K562 (cell line): ENCODE results near the gene INO80E. TPM values are rescaled to one million over a fixed set of nuclear protein-coding genes. Genes with fewer than 3 reads are reported as not detected.

ENCODE experiments used
- BCLAF1 ChIP-seq, 2 experiments: fragments of 450-650 bp in 1 of 2; IDR thresholded peaks; 2 replicates each; pipeline ENCODE4 v1.6.1; 2011 to 2017; ENCODE audit warnings: low read depth in 2 of 2, antibody characterized with exemption in 1 of 2, borderline replicate concordance in 1 of 2, low read length in 1 of 2, mild to moderate bottlenecking in 1 of 2, mixed read lengths in 1 of 2; ENCODE audit not compliant: control insufficient read depth in 1 of 2
- CLOCK ChIP-seq: fragments of 250-450 bp; sonication (Bioruptor Pico); IDR thresholded peaks from 2 replicates; pipeline ENCODE4 v1.4.0; 2020; ENCODE audit warnings: mild to moderate bottlenecking, moderate library complexity, borderline replicate concordance
- ELF1 ChIP-seq: fragments of 200-800 bp; sonication (Bioruptor generic); IDR thresholded peaks from 2 replicates; pipeline ENCODE4 v1.6.1; 2016; ENCODE audit warnings: missing genetic modification characterization, missing compliant biosample characterization
- FUS ChIP-seq: fragments of 200-400 bp; formaldehyde crosslinking; optimal IDR thresholded peaks from 2 replicates; pipeline ENCODE3; 2017; ENCODE audit warnings: low read depth, low read length
- PREB ChIP-seq: sonication (generic); formaldehyde crosslinking; IDR thresholded peaks from 2 replicates; pipeline ENCODE4 v1.8.1; 2023; ENCODE audit warnings: mild to moderate bottlenecking, missing genetic modification reagents
- SAP30 ChIP-seq: fragments of 200-600 bp; sonication (generic); IDR thresholded peaks from 2 replicates; pipeline ENCODE4 v1.6.1; 2012; ENCODE audit warnings: borderline replicate concordance, low read depth, mild to moderate bottlenecking, moderate library complexity, low read length, control low read depth, inconsistent platforms; ENCODE audit not compliant: insufficient read depth, poor library complexity, severe bottlenecking
- SMARCB1 ChIP-seq: IDR thresholded peaks from 2 replicates; pipeline ENCODE4 v1.6.1; 2011; ENCODE audit warnings: improper control_type of control experiment, low read depth; ENCODE audit not compliant: insufficient read length
- VEZF1 ChIP-seq: fragments of 200-800 bp; sonication (Bioruptor generic); IDR thresholded peaks from 2 replicates; pipeline ENCODE4 v1.6.1; 2017; ENCODE audit warnings: missing genetic modification characterization, missing compliant biosample characterization
- ZFP91 ChIP-seq: sonication (generic); formaldehyde crosslinking; IDR thresholded peaks from 2 replicates; pipeline ENCODE4 v1.8.0; 2022; ENCODE audit warnings: mild to moderate bottlenecking, missing genetic modification reagents
- ZNF512 ChIP-seq: IDR thresholded peaks from 2 replicates; pipeline ENCODE4 v1.6.1; 2016; ENCODE audit warnings: missing genetic modification characterization, missing compliant biosample characterization
- ZNF561 ChIP-seq: fragments of 450-650 bp; formaldehyde crosslinking; conservative IDR thresholded peaks from 2 replicates; pipeline ENCODE4 v1.4.0; 2020; ENCODE audit warnings: mild to moderate bottlenecking, moderate library complexity
- ZNF699 ChIP-seq: fragments of 250-450 bp; sonication (Bioruptor Pico); IDR thresholded peaks from 2 replicates; pipeline ENCODE4 v1.8.0; 2021; ENCODE audit warnings: mild to moderate bottlenecking, moderate library complexity; ENCODE audit not compliant: insufficient replicate concordance
- ZNF707 ChIP-seq: fragments of 250-450 bp; sonication (Bioruptor Pico); conservative IDR thresholded peaks from 2 replicates; pipeline ENCODE4 v1.8.0; 2022; ENCODE audit warnings: inconsistent platforms, mild to moderate bottlenecking, moderate library complexity
- polyA plus RNA-seq, 8 experiments: library from polyadenylated mRNA; depleted of rRNA in 4 of 8; stranded (reverse) in 5 of 8; unstranded in 3 of 8; fragments of >200 nt; fragmentation: Nextera tagmentation in 2 of 8; fragmentation: Illumina TruSeq in 1 of 8; extraction: Ambion mirVana in 2 of 8; extraction: Trizol in 1 of 8; gene quantifications; 2 replicates each; pipeline versions ENCODE4 v1.2.1 to v1.2.3, GENCODE V29; 2011 to 2014; ENCODE audit warnings: inconsistent platforms in 1 of 8, missing spikeins in 1 of 8
- total RNA-seq, 7 experiments: library from RNA; depleted of rRNA in 6 of 7; stranded (reverse); fragments of >200 nt in 6 of 7; fragmentation: Illumina TruSeq in 2 of 7; extraction: Trizol in 2 of 7; gene quantifications; 2 replicates each; pipeline versions ENCODE4 v1.2.1 to v1.2.3, GENCODE V29; 2011 to 2021; ENCODE audit warnings: low replicate concordance in 1 of 7

Gene INO80E
- total and polyA plus RNA-seq, 9 of the 15 experiments (the other 6 are each of a cell fraction or from before 2014, with no cell fraction given) = 0.31 to 102 (median 49.3) TPM

- TF ChIP-seq BCLAF1 (IDR thresholded peaks at IDR 0.05; ENCODE audit: borderline replicate concordance in 1 of 2, control insufficient read depth in 1 of 2, low read depth in 2 of 2, low read length in 1 of 2) (no peak), ELF1 (tag) (no peak), ZNF561 (CRISPR knock-in tag) (no peak), ZFP91 (no peak), CLOCK (no peak), SAP30 (peak; percentile 88), PREB (CRISPR knock-in tag) (no peak), SMARCB1 (no peak), FUS (no peak), ZNF699 (no peak), VEZF1 (CRISPR knock-in tag) (no peak; the same call in 1 of the 2 replicates), ZNF707 (CRISPR knock-in tag) (no peak), ZNF512 (no peak)
Measured at GRCh38 chr16:29995324-29995910, 624 bp upstream of the INO80E start, which contains the start of gene HIRIP3 (continued).
